Caki2 (cell line): ENCODE data around the gene TPPP3. TPM values are rescaled to one million over a fixed set of nuclear protein-coding genes. Genes with fewer than 3 reads are reported as not detected.
A peak's percentile ranks its signal among the peaks of the same experiment; 100 is the strongest.

Source experiments
- DNase-seq: peaks from one replicate; pipeline ENCODE4 v3.0.0-alpha.2; 2015; ENCODE audit warnings: low read depth
- in situ Hi-C: cut with HindIII; loops from 2 replicates; pipeline ENCODE4 v1.10.0; 2016; ENCODE audit warnings: low sequenced_read_pairs, low pct_unique_long_range_greater_than_20kb, mixed read lengths
- total RNA-seq: library from RNA; depleted of rRNA; stranded (reverse); fragments of >200 nt; shearing (Covaris generic); gene quantifications from 2 replicates; pipeline ENCODE4 v1.2.3, GENCODE V29; 2014; ENCODE audit warnings: low replicate concordance

TPPP3 gene
- total RNA-seq, 1 experiment from 2014 or later: 22.3 TPM

DNA sequence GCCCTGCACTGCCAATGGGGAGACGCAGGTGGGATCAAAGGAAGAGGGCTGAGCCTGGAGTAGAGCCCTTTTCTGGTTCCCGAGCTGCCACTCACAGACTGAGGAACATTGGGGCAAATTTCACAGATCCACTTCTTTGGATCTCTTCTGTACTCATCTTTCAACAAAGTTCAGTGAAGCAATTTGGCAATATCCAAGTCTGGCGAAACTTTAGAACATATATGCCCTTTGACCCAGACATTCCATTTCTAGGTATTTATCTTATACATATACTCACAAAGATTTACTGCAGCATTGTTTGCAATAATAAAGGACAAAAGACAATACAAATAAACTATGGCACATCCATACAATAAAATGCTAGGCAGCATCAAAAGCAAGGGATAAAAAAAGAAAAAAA lies 18.0 kb upstream of the TPPP3 start:
- no peak for DNase-seq
- in situ Hi-C loops: no loop called here

DNA sequence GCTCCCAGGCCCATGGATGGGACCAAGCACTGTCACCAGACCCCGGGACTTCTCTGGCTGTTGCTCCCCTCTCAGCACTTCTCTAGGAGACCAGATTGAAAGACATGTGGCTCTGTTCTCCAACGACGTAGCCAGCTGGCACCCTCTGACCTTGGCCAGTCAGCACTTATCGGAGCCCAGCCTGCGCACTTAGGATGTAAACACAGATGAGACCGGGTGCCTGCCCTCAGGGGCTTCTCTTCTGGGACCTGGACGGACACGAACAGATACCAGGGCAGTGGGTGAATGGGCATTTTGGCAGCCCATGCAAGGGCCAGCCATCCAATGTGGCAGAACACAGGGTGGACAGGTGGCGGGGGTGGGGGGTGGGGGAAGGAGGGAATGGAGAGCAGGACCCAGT lies 16.3 kb upstream of the TPPP3 start:
- in situ Hi-C loops: no loop called here
- no peak for DNase-seq

- in situ Hi-C loops: no loop called here
- DNase-seq: no peak
These were observed 14.6 kb upstream of the TPPP3 start for GRCh38 chr16:67407788-67408452.

- no peak for DNase-seq
- in situ Hi-C loops: no loop called here
These were observed 14.0 kb upstream of the TPPP3 start for GRCh38 chr16:67407176-67407787.

- DNase-seq: no peak
These were observed 13.0 kb upstream of the TPPP3 start for GRCh38 chr16:67406111-67406971.

DNA sequence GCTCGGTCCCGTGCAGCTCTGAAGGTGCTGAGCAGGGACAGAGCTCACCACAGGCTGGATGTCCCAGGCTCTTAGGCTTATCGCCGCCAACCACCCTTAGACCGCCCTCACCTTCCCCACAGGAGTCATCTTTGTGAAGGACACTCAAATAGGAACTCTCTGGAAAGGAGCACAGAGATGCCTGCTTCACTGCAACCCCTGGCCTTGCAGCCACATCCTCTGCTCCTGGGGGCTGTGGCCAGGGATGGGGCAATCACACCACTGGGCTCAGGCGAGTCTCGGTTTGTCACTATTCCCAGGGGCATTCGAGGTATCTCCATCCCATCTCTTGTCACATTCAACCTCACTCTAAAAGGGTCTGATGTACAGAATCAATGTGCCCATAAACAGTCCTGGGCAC lies 12.0 kb upstream of the TPPP3 start:
- DNase-seq: no peak
- in situ Hi-C loops: no loop called here

More at GRCh38 chr16:67406111-67406971, 13.0 kb upstream of the TPPP3 start:
- in situ Hi-C loops: no loop called here

GRCh38 chr16:67404740-67405226 lies 11.5 kb upstream of the TPPP3 start:
- in situ Hi-C loops: no loop called here

GRCh38 chr16:67403976-67404555 lies 10.8 kb upstream of the TPPP3 start:
- DNase-seq: no peak
- in situ Hi-C loops: no loop called here

More at GRCh38 chr16:67404740-67405226, 11.5 kb upstream of the TPPP3 start:
- DNase-seq: no peak

DNA sequence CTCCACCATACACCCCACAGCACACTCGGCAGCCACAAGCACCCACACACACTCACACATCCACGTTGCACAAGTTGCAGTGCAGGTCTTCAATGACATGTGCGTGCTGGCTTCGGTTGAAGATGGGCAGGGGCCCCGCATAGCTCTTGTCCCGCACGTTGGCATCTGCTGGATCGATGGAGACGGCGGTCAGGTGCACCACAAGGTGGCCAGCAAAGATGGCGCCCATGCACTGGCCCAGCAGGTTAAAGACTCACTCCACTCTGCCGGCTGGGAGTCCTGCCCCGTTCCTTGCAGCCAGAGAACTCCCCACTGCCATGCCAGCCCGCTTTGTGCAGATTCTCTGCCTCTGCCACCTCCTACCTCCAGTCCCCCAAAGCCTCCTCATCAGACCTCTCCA lies 7.6 kb upstream of the TPPP3 start:
- DNase-seq: no peak
- in situ Hi-C loops: no loop called here

DNA sequence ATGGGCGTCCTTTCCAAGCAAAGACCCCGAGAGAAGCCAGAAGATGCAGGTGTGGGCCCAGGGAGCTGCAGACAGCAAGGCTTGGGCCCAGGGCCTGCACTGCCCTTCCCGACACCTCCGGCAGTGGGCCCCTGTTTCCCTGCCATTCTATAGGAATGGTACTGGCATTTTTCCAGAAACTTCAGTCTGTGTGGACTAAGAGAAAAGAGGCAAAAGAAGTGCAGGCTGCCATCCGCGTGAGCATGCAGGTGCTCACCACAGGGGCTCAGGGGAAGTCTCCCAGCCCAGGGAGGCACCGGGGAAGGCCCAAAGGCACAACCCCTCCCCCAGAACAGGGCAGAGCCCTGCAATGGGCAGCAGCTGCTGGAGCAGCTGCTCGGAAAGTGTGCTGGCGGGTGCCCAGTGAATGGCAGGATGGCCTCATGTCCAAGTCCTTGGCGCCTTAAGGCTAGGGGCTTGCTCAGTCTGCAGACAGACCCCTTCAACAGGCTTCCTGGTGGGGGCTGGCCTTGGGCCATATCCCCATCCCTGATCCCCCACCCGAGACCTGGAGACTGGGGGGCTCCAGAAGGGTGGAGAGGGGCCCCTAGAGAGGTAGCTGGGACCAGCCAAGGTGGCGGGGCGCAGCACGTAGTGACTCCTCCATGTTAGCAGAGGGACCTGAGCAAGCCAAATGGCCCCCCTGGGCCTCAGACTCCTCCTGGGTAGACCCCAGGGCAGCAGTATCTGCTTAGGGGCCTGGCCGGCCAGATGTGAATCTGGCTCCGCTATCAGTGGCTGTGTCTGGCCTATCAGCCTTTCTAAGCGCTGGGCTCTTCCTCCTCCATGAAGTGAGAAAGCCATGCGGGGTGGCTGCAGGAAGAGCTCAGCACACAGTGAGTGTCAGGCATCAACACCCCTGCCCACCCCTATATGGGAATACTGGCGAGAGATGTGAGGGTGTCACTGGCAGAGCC lies 6.7 kb upstream of the TPPP3 start:
- no peak for DNase-seq
- in situ Hi-C loops: no loop called here

DNA sequence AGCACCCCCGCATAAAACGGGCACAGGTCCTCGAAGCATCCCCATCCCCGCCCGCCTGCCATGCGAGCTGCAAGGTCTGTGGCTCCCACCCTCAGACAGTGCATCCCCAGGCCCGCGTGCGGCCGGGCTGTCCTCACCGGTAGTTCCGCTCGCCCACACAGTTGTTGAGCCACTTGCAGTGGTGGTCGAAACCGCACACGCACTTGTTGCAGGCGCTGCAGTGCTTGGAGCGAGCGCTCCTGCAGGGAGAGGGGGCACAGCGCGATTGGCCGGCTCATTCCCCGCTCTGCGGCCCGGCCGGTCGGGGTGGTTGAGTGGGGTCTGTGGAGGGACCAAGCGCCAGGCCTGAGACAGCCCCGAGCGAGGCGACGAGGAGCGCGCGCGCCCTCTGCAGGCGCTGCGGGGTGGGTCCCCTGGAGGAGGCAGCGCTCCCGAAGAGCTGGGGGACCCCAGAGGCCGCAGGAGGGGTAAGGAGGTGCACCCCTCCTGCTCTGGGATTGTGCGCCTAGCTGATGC lies 6.0 kb upstream of the TPPP3 start:
- DNase-seq: no peak
- in situ Hi-C loops: no loop called here

- in situ Hi-C loops: no loop called here
- DNase-seq: no peak
These were observed 5.4 kb upstream of the TPPP3 start for GRCh38 chr16:67398546-67399217.

- in situ Hi-C loops: no loop called here
- no peak for DNase-seq
These were observed 4.7 kb upstream of the TPPP3 start for GRCh38 chr16:67397812-67398545.

GRCh38 chr16:67397036-67397801 lies 3.9 kb upstream of the TPPP3 start:
- DNase-seq: no peak
- in situ Hi-C loops: no loop called here

- in situ Hi-C loops: no loop called here
These were observed 3.1 kb upstream of the TPPP3 start for GRCh38 chr16:67396159-67397035.

More at GRCh38 chr16:67396159-67397035, 3.1 kb upstream of the TPPP3 start:
- DNase-seq: peak; percentile 96
